22Rv1 (cell line): Measurements from ENCODE around the gene DLL4.

Source experiments
- H3K27ac ChIP-seq: fragments of 450-650 bp; 2 replicates; pipeline ENCODE4 v1.5.1; 2017
- ZFX ChIP-seq: fragments of 450-650 bp; IDR thresholded peaks from 2 replicates; pipeline ENCODE4 v1.6.1; 2017; ENCODE audit warnings: antibody characterized with exemption, borderline replicate concordance
- TF ChIP-seq, protein P1 (sequence below): fragments of 450-650 bp; IDR thresholded peaks from 2 replicates; pipeline ENCODE4 v1.5.1; 2017; ENCODE audit warnings: mild to moderate bottlenecking

The DLL4 gene

GRCh38 chr15:40984964-40985363 lies 55.8 kb downstream of the DLL4 start:
- TF ChIP-seq, protein P1, sequence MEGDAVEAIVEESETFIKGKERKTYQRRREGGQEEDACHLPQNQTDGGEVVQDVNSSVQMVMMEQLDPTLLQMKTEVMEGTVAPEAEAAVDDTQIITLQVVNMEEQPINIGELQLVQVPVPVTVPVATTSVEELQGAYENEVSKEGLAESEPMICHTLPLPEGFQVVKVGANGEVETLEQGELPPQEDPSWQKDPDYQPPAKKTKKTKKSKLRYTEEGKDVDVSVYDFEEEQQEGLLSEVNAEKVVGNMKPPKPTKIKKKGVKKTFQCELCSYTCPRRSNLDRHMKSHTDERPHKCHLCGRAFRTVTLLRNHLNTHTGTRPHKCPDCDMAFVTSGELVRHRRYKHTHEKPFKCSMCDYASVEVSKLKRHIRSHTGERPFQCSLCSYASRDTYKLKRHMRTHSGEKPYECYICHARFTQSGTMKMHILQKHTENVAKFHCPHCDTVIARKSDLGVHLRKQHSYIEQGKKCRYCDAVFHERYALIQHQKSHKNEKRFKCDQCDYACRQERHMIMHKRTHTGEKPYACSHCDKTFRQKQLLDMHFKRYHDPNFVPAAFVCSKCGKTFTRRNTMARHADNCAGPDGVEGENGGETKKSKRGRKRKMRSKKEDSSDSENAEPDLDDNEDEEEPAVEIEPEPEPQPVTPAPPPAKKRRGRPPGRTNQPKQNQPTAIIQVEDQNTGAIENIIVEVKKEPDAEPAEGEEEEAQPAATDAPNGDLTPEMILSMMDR: no peak
- no peak for TF ChIP-seq ZFX
- H3K27ac ChIP-seq: no peak overlapping the region

GRCh38 chr15:40985541-40986330 lies 56.6 kb downstream of the DLL4 start:
- TF ChIP-seq, protein P1: no peak
- no peak for TF ChIP-seq ZFX
- no peak overlapping the region for H3K27ac ChIP-seq

GRCh38 chr15:40986820-40987219 lies 57.7 kb downstream of the DLL4 start:
- H3K27ac ChIP-seq: no peak overlapping the region
- no peak for TF ChIP-seq ZFX
- TF ChIP-seq, protein P1: no peak

GRCh38 chr15:40988156-40988555 lies 59.0 kb downstream of the DLL4 start:
- H3K27ac ChIP-seq: no peak overlapping the region
- TF ChIP-seq, protein P1: no peak
- TF ChIP-seq ZFX: no peak
